Measurements from ENCODE around the gene ICE1. TPM values are rescaled to one million over a fixed set of nuclear protein-coding genes. Genes with fewer than 3 reads are reported as not detected.

ICE1 gene
- total RNA-seq, 1 donor from 2014 or later = 16.1 TPM

- no peak for DNase-seq (ENCODE audit: low read depth)
- no peak for TF ChIP-seq CTCF (conservative IDR thresholded peaks at IDR 0.05; ENCODE audit: low read depth, low read length)
- H3K4me3 ChIP-seq (ENCODE audit: low read depth, low read length) = no peak overlapping the region
Measured at GRCh38 chr5:5380298-5380697, 42.2 kb upstream of the ICE1 start.

- H3K4me3 ChIP-seq (ENCODE audit: low read depth, low read length) = no peak overlapping the region
- no peak for DNase-seq (ENCODE audit: low read depth)
- TF ChIP-seq CTCF (conservative IDR thresholded peaks at IDR 0.05; ENCODE audit: low read depth, low read length) = no peak
Measured at GRCh38 chr5:5381310-5381913, 41.1 kb upstream of the ICE1 start.

GRCh38 chr5:5383461-5383860 is 39.0 kb upstream of the ICE1 start:
- no peak for DNase-seq (ENCODE audit: low read depth)
- no peak overlapping the region for H3K4me3 ChIP-seq (ENCODE audit: low read depth, low read length)
- TF ChIP-seq CTCF (conservative IDR thresholded peaks at IDR 0.05; ENCODE audit: low read depth, low read length) = no peak

- no peak for DNase-seq (ENCODE audit: low read depth)
- TF ChIP-seq CTCF (conservative IDR thresholded peaks at IDR 0.05; ENCODE audit: low read depth, low read length) = no peak
- H3K4me3 ChIP-seq (ENCODE audit: low read depth, low read length) = no peak overlapping the region
Measured at GRCh38 chr5:5384660-5385330, 37.7 kb upstream of the ICE1 start.

- no peak for DNase-seq (ENCODE audit: low read depth)
- no peak for TF ChIP-seq CTCF (conservative IDR thresholded peaks at IDR 0.05; ENCODE audit: low read depth, low read length)
- H3K4me3 ChIP-seq (ENCODE audit: low read depth, low read length) = no peak overlapping the region
Measured at GRCh38 chr5:5385331-5385662, 37.2 kb upstream of the ICE1 start.

GRCh38 chr5:5386329-5386728 is 36.1 kb upstream of the ICE1 start:
- H3K4me3 ChIP-seq (ENCODE audit: low read depth, low read length) = no peak overlapping the region
- no peak for TF ChIP-seq CTCF (conservative IDR thresholded peaks at IDR 0.05; ENCODE audit: low read depth, low read length)
- no peak for DNase-seq (ENCODE audit: low read depth)

GRCh38 chr5:5387192-5387591 is 35.3 kb upstream of the ICE1 start:
- H3K4me3 ChIP-seq (ENCODE audit: low read depth, low read length) = no peak overlapping the region
- DNase-seq (ENCODE audit: low read depth) = peak; percentile 87
- TF ChIP-seq CTCF (conservative IDR thresholded peaks at IDR 0.05; ENCODE audit: low read depth, low read length) = no peak
